Measurements from ENCODE around the gene INTS6.

INTS6 gene

GRCh38 chr13:51318876-51319275 lies 134.0 kb downstream of the INTS6 start:
- Histone ChIP-seq H3K27me3 (no peaks in the 10 kb centered on the region), H3K9me3 (no peaks in the 10 kb centered on the region), H3K4me3 (no peak overlapping the region), H3K4me1 (peaks cover 0 to 39% (median 9%) of the 10 kb centered on the region in 4 donors), H3K36me3 (no peaks in the 10 kb centered on the region), H3K27ac (no peak overlapping the region)
- TF ChIP-seq CTCF (IDR thresholded peaks at IDR 0.05), result no peak
- no peak for DNase-seq
- intact Hi-C loops (cut with DNase I; ENCODE audit: low total_unique reads), result no loop called here

GRCh38 chr13:51318015-51318414 lies 134.8 kb downstream of the INTS6 start:
- Histone ChIP-seq H3K4me1 (peaks cover 0 to 39% (median 9%) of the 10 kb centered on the region in 4 donors), H3K4me3 (no peak overlapping the region), H3K27ac (no peak overlapping the region), H3K27me3 (no peaks in the 10 kb centered on the region), H3K36me3 (no peaks in the 10 kb centered on the region), H3K9me3 (no peaks in the 10 kb centered on the region)
- no peak for DNase-seq
- no peak for TF ChIP-seq CTCF (IDR thresholded peaks at IDR 0.05)
- intact Hi-C loops (cut with DNase I; ENCODE audit: low total_unique reads), result no loop called here

GRCh38 chr13:51317262-51317661 lies 135.6 kb downstream of the INTS6 start:
- Histone ChIP-seq H3K4me1 (peaks cover 0 to 38% (median 8%) of the 10 kb centered on the region in 4 donors), H3K27me3 (no peaks in the 10 kb centered on the region), H3K27ac (no peak overlapping the region), H3K9me3 (no peaks in the 10 kb centered on the region), H3K36me3 (no peaks in the 10 kb centered on the region), H3K4me3 (no peak overlapping the region)
- intact Hi-C loops (cut with DNase I; ENCODE audit: low total_unique reads), result no loop called here
- DNase-seq, result no peak
- TF ChIP-seq CTCF (IDR thresholded peaks at IDR 0.05), result no peak

GRCh38 chr13:51313619-51314018 lies 139.2 kb downstream of the INTS6 start:
- no peak overlapping the region for H3K4me3 ChIP-seq
- no peaks in the 10 kb centered on the region for H3K27me3 ChIP-seq
- no peak overlapping the region for H3K27ac ChIP-seq
- no peaks in the 10 kb centered on the region for H3K9me3 ChIP-seq
- TF ChIP-seq CTCF (IDR thresholded peaks at IDR 0.05), result no peak
- DNase-seq, result no peak
- intact Hi-C loops (cut with DNase I; ENCODE audit: low total_unique reads), result no loop called here
- no peaks in the 10 kb centered on the region for H3K36me3 ChIP-seq
- H3K4me1 ChIP-seq, result peaks cover 0 to 23% (median 0%) of the 10 kb centered on the region in 4 donors

GRCh38 chr13:51311957-51312520 lies 140.8 kb downstream of the INTS6 start:
- no peaks in the 10 kb centered on the region for H3K27me3 ChIP-seq
- H3K36me3 ChIP-seq, result no peaks in the 10 kb centered on the region
- intact Hi-C loops (cut with DNase I; ENCODE audit: low total_unique reads), result no loop called here
- no peaks in the 10 kb centered on the region for H3K9me3 ChIP-seq
- H3K4me3 ChIP-seq, result no peak overlapping the region
- no peak for DNase-seq
- no peak overlapping the region for H3K27ac ChIP-seq
- TF ChIP-seq CTCF (IDR thresholded peaks at IDR 0.05), result no peak
- peaks cover 0 to 17% (median 0%) of the 10 kb centered on the region in 4 donors for H3K4me1 ChIP-seq

Measured in tibial artery (tissue), 4 donors.